GM19438 (cell line): ENCODE results near the gene FCN1.

Experiments used
- ATAC-seq: cut with Tn5 transposase; IDR thresholded peaks from one replicate; pipeline ENCODE4 v1.9.1; 2021; ENCODE audit warnings: low read depth; ENCODE audit not compliant: unreplicated experiment

Gene FCN1

DNA sequence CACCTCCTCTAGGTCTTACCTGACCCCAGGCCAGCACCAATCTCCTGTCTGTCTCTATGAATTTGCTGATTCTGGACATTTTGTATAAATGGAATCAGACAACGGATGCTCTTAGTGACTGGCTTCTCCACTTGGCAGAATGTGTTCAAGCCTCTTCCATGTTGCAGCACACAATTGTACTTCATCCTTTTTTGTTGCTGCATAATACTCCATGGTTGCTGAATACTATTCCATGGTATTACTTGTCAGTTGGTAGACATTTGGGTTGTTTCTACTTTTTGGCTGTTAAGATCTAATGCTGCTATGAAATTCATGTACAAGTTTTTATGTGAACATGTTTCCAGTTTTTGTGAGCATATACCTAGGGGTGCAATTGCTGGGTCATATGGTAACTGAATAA lies 34.3 kb upstream of the FCN1 start:
- ATAC-seq, result no peak

DNA sequence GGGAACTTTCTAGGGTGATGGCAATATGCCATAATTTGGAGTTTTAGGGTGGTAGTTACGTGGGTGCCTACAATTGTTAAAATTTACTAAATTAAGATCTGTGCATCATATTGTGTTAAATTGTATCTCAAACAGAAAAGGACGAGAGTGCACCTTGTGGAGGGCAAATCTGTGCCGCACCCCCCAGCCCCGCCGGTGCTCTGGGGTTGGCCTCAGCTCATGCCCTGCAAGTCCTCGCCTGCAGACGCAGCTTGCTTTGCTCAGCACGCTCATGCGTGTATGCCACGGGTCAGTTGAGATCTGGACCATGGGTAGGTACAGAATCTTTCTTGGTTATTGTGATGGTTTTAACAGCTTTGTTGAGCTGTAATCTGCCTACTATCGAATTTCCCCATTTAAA lies 33.7 kb upstream of the FCN1 start:
- ATAC-seq, result no peak

DNA sequence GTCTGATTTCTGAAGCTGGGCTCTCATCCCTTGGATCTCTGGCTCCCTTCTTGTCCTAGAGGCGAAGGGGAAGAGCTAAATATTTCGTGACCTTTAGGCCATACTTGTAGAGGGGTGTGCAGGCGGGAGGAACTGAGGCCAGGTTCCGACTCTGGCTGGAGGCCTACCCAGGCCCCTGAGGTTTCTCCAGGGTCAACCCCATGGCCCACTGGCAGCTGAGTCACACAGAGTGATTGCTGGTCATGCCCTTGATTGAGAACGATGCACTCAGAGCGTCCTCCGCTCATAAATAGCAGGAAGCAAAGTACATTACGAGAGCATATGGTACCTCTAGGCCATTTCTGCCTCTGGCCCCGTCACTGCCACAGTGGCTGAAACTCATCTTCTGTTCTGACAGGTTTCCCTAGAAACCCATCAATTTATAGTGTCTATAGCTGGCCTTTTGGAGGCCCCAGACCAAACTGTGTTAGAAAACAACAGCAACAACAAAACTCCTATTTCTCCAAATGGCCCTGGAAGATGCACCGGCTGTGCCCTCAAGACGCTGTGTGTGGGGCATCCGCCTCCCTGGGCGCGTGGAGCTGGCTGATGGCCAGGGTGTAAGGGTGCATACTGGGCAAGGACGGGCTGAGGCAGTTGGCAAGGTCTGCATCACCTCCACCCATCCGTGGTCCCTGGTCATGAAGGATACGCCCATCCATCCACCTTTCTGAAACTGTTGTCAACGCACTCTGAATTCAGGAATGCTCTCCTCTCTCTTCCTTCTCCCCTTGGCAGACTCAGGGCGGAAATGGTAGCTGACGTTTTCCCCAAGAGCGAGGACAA lies 32.9 kb upstream of the FCN1 start:
- no peak for ATAC-seq

DNA sequence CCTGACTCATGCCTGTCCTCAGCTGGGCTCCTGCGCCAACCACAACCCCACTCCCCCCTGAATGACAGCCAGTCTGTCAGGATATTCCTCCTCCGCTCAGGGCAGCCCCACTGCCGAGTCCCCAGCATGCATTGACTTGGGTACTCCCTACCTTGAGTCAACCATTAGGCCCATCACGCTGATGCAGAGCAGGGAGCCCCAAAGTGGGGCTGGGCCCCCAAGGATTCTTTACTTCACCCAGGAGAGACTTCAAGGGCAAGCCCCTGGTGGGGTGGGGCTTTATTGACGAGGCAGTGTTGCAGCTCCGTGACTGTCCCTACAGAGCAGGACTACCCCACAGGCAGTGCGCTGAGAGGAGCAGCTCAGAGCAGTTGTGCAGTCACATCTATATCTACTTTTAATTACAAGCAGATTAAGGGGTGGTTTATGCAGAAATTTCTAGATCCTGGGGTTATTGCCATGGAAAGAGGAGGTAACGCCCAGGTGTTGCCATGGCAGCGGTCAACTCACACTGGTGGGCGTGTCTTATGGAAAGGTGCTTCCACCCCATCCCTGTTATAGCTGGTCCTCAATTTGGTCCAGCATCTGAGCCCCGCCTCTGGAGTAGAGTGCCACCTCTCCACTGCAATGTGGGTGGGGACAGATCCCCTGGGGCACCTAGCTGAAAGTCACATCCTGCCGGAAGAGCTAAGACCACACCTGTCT lies 32.1 kb upstream of the FCN1 start:
- no peak for ATAC-seq

DNA sequence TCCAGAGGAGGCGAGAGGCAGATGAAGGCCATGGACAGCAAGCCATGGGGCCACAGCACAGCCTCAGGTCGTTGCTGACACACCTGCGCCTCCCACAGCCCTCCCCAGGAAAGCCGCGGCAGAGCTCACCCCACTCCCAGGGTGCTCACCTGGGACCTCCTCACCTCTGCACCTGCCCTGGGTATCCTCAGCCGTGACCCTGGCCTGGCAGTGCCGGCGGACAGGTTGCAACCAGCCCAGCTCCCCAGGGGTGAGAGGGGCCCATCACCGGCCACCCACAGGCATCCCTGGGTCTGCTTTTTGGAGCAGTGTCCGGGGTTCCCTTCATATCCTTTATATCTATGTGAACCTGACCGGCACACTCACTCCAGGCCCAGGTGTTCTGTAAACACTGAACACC lies 30.4 kb upstream of the FCN1 start:
- ATAC-seq, result no peak

DNA sequence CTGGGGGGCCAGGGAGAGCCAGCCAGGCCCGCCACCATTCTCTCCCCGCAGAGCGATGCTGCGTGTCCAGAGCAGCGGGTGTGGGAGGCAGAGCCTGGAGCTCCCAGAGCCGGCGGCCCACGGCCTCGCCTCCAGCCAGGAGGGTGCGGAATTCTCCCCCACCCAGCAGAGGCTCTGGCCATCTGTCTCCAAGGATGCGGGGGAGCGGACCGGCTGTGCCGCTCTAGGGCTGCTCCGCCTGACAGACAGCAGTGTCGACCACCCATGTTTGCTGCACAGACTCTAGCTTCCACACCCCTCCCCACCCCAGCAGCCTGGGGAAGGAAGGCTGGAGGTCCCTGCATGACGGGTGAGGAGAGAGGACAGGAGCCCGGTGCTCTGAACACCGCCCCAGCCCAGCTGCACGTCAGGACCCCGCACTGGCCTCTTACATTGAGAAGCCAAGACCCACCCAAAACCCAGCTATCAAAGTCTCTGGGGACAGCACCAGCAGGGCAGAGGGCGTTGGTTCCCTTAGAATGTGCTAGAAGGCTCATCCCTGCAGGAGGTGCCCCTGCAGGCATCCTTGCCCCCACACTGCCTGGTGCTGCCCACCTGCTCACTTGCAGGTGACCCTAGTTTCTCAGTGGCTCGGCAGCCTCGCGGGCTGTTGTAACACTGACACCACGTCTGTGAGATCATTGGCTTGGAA lies 29.7 kb upstream of the FCN1 start:
- ATAC-seq, result no peak

DNA sequence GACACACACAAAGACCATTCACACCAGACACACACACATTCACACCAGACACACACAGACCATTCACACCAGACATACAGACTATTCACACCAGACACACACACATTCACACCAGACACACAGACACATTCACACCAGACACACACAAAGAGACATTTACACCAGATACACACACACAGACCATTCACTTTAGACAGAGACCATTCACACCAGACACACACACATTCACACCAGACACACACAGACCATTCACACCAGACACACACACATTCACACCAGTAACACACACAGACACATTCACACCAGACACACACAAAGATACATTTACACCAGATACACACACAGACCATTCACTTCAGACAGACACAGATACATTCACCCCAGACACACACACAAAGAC lies 29.0 kb upstream of the FCN1 start:
- no peak for ATAC-seq

DNA sequence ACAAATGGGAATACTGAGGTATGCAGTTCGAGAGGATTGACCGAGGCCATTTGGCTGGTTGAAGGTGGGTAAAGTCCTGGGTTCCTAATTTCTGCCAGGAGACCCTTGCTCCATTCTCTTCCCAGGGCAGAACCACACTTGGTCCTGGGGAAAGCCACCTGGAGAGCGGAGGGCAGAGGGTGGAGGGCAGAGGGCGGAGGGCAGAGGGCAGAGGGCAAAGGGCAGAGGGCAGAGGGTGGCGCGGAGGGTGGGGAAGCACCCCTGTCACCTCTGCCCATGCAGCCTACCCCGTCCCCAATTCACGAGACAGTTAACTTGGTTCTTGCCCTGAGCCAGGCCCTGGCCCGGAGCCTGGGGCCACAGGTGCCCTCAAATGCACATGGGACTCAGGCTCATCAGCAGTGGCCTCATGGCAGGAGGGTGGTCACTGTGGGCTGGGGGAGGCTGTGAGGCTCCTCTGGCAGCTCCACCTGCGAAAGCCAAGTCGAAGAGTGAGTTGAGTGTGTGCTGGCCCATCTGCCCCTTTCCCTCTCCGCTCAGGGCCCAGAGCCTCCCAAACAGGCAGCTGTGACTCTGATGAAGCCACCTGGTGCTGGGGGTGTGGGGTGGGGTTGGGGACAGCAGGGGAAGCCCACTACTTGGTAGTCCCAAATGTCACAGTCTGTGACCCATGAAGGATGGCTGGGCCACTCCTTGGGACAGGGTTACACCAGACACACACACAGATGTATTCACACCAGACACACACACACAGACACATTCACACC lies 28.0 kb upstream of the FCN1 start:
- ATAC-seq, result no peak

DNA sequence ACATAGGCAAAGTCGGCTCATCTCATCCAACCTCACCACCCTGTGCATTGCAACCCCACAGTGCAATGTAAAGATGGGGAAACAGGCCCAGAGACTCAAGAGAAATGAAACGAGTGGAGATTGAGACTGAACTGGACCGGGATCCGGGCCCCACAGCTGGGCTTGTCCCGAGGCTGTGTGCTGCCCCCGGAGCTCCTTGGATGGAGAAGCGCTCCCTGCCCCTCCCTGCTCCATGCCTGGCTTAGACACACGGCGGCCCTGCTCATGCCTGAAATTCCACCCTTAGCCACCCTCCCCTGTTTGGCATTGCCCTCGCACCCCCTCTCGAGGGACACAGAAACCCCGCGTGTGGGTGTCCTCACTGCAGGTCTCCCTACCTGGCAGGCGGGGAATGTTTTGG lies 27.2 kb upstream of the FCN1 start:
- ATAC-seq, result no peak

DNA sequence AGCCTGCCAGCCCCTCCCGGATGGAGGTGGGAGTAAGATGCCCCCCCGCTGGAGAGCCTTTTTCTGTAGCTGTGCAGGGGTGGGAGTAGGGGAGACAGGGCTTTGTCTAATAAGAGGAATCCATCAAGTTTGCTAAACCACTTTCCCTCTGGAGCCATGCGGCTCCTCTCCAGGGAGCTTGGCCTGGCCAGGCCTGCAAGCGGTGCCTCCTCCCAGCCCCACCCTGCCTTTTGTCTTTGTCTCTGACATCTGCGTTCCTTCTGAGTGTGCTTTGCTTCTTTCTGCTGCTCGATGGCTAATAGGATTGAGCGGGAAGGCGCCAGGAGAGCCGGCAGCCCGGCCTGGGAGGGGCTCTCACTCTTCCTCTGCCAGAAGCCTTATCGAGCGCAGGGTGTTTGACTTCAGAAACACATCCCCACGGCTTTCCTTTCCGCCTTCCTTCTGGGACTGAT lies 26.7 kb upstream of the FCN1 start:
- ATAC-seq, result no peak

DNA sequence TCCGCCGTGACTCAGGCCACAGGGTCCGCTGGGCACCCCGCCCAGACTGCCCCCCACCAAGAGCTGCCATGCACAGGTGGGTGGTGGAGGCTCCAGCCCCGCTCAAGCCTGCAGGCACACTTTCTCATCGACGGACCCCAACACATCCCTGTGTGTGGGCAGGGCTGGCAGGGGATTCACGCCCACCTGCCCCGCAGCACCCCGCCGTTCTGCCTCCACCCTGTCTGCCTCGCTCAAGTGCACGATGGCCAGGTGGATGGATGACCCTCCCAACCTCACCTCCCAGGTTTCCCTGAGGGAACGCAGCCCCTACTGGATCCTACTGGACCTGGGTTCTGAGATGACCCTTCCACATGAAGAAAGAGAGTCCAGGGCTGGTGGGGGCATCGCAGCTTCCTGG lies 26.1 kb upstream of the FCN1 start:
- no peak for ATAC-seq

DNA sequence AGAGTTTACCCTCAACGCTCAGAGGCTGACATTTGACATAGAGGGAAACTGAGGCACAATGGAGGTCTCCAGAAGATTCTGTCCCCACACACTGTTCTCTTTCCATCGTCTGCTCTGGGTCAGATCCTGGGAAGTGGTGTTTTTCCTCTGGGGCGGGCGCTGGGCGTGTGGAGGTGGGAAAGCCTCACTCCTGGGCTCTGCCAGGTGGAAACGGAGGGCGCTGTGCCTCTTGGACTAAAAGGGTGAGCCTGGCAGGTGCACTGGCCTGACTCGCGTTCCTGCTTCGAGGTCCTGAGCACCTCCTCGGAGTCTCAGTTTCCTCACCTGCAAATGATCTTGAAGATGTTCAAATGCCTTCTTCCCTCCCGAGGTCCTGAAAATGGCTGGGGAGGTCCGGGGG lies 25.7 kb upstream of the FCN1 start:
- ATAC-seq, result no peak

DNA sequence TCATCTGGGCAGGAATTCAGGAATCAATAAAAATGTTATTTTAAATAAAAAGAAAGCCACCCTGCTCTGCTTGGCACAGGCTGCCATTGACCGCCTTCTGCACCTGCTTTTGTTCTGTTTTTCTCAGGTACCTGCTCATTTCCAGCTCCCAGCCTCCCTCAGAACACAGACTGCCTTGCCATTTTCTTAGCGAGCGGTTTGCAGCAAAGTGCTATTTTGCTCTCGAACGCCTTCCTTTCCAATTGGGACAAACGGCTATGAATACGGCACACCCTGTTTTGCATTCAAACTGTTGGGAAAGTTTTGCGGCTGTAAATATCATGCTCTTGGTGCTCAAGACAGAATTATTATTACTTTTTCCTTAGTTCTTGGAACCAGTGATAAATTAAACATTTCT lies 25.1 kb upstream of the FCN1 start:
- ATAC-seq, result no peak

DNA sequence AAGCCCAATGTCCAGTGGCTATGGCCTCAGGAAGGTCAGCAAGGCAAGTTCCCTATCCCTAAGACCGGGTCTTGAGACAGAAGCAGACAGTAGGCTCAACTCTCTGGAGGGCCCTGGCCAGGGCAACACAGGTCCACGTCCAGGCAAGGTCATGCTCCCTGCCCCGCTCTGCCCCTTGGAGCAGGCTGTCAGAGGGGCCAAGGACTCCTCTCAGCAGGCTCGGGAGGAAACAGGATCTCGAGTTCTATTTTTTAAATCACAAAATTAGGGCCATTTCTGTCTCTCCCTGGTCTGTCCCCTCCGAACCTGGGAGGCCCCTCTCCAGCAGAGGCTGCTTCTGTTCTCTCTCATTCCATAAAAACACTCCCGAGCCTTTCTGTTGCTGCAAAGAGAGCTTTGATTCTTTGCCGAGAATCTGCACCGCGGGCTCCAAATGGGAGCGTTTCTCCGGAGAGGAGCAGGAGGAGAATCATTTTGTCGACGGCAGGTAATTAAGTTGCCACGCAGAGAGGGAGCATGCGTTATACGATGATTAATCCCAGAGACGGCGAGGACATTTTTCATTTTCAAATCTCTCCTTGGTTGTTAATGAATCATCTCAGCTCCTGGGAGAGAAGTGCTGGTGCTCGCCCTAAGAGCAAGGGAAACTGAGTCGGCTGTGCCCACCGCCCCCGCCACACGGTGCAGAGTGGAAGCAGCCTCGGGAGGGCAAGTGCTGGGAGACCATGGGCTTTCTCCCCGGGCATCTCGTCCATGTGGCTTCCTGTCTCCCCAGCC lies 24.5 kb upstream of the FCN1 start:
- ATAC-seq, result no peak

DNA sequence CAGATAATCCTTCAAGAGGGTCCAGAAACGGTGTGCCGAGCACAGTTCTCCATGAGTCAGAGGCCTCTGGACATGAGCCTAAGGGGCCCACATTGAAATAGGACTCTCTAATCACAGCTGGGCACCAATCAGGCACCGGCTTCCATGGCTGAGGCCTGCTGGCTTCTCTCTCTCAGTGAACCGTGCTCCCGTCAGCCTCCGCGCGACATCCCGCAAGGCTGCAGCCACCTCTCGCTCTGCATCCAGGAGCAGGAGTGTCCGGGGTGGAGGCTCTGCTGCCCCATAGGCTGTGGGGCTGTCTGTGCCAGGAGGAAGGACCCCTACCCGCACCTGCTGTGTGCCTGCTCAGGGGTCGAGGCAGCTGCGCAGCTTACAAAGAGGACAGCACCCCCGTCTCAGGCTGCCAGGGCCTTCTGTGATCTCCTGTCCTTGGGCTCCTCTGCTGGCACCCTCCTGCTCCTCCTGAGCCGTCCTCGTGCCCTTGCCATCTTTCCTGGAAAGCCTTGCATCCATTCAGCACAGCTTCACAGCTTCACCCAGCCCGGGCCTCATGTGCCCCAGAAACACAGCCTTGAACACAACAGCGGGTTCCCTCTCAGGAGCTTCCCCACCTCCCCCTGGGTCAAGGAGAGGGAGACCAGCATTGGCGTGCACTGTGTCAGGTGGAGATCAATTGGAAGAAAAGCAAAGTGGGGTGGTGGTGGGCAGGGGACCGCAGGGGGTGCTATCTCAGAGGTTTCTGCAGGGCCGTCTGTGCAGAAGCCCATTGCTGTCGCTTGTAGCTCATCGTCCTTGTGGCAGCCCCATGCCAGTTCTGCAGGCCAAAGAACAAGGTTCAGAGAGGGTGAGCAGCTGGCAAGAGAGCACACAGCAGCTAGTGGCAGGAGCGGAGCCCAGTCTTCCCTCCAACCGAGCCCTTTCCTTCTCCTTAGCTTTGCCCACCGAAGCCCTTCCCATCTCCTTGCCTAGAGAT lies 22.8 kb upstream of the FCN1 start:
- ATAC-seq, result no peak

DNA sequence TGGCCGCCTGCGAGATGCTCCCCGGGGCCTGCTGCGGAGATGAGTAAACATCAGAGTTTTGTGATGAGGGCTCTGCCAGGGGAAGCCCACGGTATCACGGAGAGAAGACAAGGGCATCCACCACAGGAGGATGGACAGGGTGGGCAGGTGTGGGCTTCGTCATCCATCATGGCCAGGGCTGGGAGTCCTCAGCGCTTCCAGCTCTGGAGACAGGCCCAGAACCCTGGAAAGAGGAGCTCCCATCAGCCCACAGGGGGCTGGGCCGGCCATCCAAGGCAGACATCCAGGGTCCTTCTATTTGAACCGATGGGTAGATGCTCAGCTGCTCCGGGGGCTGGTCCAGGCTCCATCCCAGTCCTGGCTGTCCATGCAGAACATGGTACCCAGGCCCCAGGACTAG lies 22.1 kb upstream of the FCN1 start:
- ATAC-seq, result no peak

DNA sequence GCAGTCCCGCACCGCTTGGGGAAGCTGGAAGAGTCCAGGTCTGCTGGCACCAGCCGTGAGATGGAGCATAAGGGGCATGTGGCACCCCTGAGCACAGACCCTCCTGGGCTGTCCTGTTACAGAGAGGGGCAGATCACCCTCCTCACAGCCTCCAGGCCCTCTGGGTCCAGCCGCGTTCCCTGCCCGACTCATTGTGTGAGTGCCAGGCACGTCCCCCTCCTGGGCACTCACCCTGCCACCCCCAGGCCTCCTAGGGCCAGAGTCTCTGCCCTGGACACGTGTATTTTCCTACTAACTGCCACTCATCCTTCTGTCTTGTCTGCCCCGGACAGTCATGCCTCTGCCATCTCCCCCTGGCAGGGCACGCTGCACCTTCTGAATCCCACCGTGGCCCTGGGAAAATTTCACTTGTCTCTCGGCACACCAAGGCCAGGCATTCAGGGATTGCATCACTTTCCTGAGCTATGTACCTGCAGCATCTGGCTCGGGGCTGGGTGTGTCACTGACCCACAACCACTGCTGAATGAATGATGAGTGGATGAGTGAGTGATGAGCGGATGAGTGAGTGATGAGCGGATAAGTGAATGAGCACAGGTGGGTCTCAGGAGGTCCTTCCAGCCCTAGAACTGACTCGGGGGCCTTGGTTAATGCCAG lies 21.5 kb upstream of the FCN1 start:
- ATAC-seq, result no peak

DNA sequence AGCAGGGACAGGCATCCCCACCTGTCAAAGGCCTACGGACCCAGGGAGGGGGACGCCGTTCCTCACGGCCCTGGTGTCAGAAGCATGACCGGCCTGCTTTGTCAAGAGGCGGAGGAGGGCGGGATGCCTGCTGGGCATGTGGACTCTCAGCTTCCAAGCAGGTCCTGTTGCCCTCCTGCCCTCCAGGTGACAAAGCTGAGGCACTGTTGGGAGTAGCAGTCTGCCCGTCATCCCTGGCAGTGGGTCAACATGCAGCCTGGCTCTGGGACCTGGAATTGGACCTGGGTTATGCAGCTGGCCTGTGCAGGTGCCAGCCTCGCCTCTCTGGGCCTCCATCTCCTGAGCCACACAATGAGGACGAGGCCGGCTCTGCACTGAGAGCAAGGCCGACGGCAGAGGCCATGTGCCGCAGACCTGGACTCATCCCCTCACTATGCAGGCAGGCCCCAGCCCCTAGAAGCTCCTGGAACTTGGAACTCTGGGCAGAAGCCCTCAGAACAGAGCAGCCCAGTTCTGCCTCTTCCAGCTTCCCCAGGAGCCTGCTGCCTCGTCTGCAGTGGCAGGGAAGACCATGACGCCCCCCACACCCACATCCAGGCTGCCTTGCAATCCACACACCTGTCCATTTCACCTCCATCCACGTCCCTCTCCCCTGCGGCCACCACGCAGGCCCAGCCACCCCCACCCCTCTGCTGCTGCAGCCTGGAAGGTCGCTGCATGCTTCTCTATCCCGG lies 20.8 kb upstream of the FCN1 start:
- ATAC-seq, result no peak
